ENCODE data around the gene STIMATE. TPM values are rescaled to one million over a fixed set of nuclear protein-coding genes. Genes with fewer than 3 reads are reported as not detected.

The STIMATE gene
- total and polyA plus RNA-seq, 2 of the 4 experiments (the other 2 are of a cell fraction), result 10.6 to 17.8 TPM

GRCh38 chr3:52904552-52904951 is 7.2 kb upstream of the STIMATE start:
- Histone ChIP-seq H2BK15ac (ENCODE audit: low read depth, low read length) (no peak overlapping the region), H4K91ac (ENCODE audit: insufficient read depth, low read depth, low read length) (no peak overlapping the region), H2BK5ac (ENCODE audit: low read depth, low read length, poor library complexity, severe bottlenecking) (no peak overlapping the region), H2BK20ac (ENCODE audit: low read depth, low read length) (no peak overlapping the region), H3K4me3 (ENCODE audit: insufficient read depth, low read depth, low read length) (no peak overlapping the region), H4K20me1 (ENCODE audit: insufficient read depth, low read length) (no peaks in the 10 kb centered on the region), H3K23ac (ENCODE audit: low read depth, low read length) (no peak overlapping the region), H3K36me3 (ENCODE audit: control insufficient read depth, insufficient read depth, low read length) (no peaks in the 10 kb centered on the region), H3K4me1 (ENCODE audit: control insufficient read depth, insufficient read depth, low read length) (no peaks in the 10 kb centered on the region), H4K5ac (ENCODE audit: low read depth, low read length) (no peak overlapping the region), H3K27ac (ENCODE audit: insufficient read depth, low read length) (no peak overlapping the region), H3K18ac (ENCODE audit: low read depth, low read length) (no peak overlapping the region), H3K9me1 (ENCODE audit: insufficient read depth, low read length) (no peaks in the 10 kb centered on the region), H3K14ac (replicated peaks; ENCODE audit: low read depth, low read length) (no peak overlapping the region), H2BK120ac (ENCODE audit: low read depth, low read length) (no peak overlapping the region), H3K4me2 (ENCODE audit: low read depth, low read length) (no peak overlapping the region), H3K4ac (ENCODE audit: low read depth, low read length) (no peak overlapping the region), H3K79me1 (ENCODE audit: low read depth in 1 of 2, low read length in 2 of 2) (no peaks in the 10 kb centered on the region), H3K9me3 (ENCODE audit: control insufficient read depth, insufficient read depth, low read length) (no peaks in the 10 kb centered on the region), H3K56ac (ENCODE audit: extremely low read depth, insufficient read depth, low read length) (no peak overlapping the region), H2AK9ac (replicated peaks; ENCODE audit: low read depth, low read length, poor library complexity) (no peak overlapping the region), H2AK5ac (ENCODE audit: low read depth, low read length) (no peak overlapping the region), H4K8ac (ENCODE audit: low read depth in 2 of 2, low read length in 2 of 2) (no peak overlapping the region), H3K9ac (ENCODE audit: low read depth, low read length) (no peak overlapping the region), H2AFZ (replicated peaks; ENCODE audit: low read length, poor library complexity) (no peak overlapping the region), H3K27me3 (ENCODE audit: control insufficient read depth, insufficient read depth, low read length) (no peaks in the 10 kb centered on the region)
- WGBS, 2 experiments (ENCODE audit: extremely low coverage in 2 of 2, insufficient read length in 1 of 2), result no CpG with 5 or more reads among the region's 1 CpG
- BruUV-seq (replicated peaks), result no TSS peak
- no peak for TF ChIP-seq RAD21 (IDR thresholded peaks at IDR 0.05; ENCODE audit: low read length)
- no peak for TF ChIP-seq ELK1 (IDR thresholded peaks at IDR 0.05; ENCODE audit: borderline replicate concordance, low read depth, low read length)
- no peak for TF ChIP-seq POLR2A (IDR thresholded peaks at IDR 0.05; ENCODE audit: low read depth, low read length)
- ChIA-PET POLR2A (ENCODE audit: unreplicated experiment) (no interaction called here), CTCF (interaction anchor here (0.5 to 0.9 kb wide), 2 partner anchors 30 to 32 kb away, joined by 3 read pairs; no protein-coding TSS in a partner anchor)
- dilution Hi-C loops (cut with HindIII; ENCODE audit: low sequenced_read_pairs, unreplicated experiment), result no loop called here
- ATAC-seq (ENCODE audit: low read depth) (no peak), DNase-seq (no peak)
- intact Hi-C loops (cut with micrococcal nuclease), result no loop called here
- in situ Hi-C loops (cut with MboI; ENCODE audit: low sequenced_read_pairs), result no loop called here

Measured in IMR-90 (cell line).